Loucy (cell line): ENCODE measurements around the gene IL1RAPL2.

Source experiments
- CTCF ChIP-seq: fragments of 200-600 bp; sonication (generic); conservative IDR thresholded peaks from 2 replicates; pipeline ENCODE4 v1.5.1; 2014; ENCODE audit warnings: mild to moderate bottlenecking, antibody characterized with exemption, low read length
- EZH2phosphoT487 ChIP-seq: fragments of 200-600 bp; IDR thresholded peaks from 2 replicates; pipeline ENCODE4 v1.6.1; 2018; ENCODE audit warnings: antibody characterized with exemption, mild to moderate bottlenecking, moderate library complexity, borderline replicate concordance

GRCh38 chrX:105328773-105329172 lies 762.8 kb downstream of the IL1RAPL2 start:
- TF ChIP-seq CTCF (no peak), EZH2phosphoT487 (no peak)
